ENCODE data around the gene RNF180.

- TF ChIP-seq POLR2AphosphoS5 (IDR thresholded peaks at IDR 0.05; ENCODE audit: low read depth, low read length): no peak
- no peak for TF ChIP-seq POLR2A (IDR thresholded peaks at IDR 0.05; ENCODE audit: low read depth, low read length)
These were observed 9.4 kb upstream of the RNF180 start for GRCh38 chr5:64156261-64156660.
